Upper lobe of left lung (tissue), 6 donors: Measurements from ENCODE around the gene CCDC28B. TPM values are rescaled to one million over a fixed set of nuclear protein-coding genes. Genes with fewer than 3 reads are reported as not detected.
A peak's percentile ranks its signal among the peaks of the same experiment; 100 is the strongest.

Experiments
- ATAC-seq, 2 donors: fragments of 200-7000 bp; cut with Tn5 transposase; one replicate each; pipeline ENCODE4 v1.9.1; 2022; ENCODE audit warnings: mild to moderate bottlenecking in 2 of 2, moderate library complexity in 2 of 2; ENCODE audit not compliant: low FRiP score in 2 of 2
- DNase-seq, 2 donors: peaks; one replicate each; pipeline ENCODE4 v3.0.0-alpha.2; 2019 to 2020
- H3K27ac ChIP-seq, 4 donors: fragments of 200-600 bp; sonication (generic); one replicate each; pipeline ENCODE4 v1.5.1; 2016 to 2019
- H3K27me3 ChIP-seq, 4 donors: fragments of 200-600 bp; sonication (generic); one replicate each; pipeline ENCODE4 v1.5.1; 2017 to 2019
- H3K36me3 ChIP-seq, 4 donors: fragments of 200-600 bp; sonication (generic); one replicate each; pipeline ENCODE4 v1.5.1; 2016 to 2019
- H3K4me1 ChIP-seq, 4 donors: fragments of 200-600 bp; sonication (generic); one replicate each; pipeline ENCODE4 v1.5.1; 2018 to 2019
- H3K4me3 ChIP-seq, 4 donors: fragments of 200-600 bp; sonication (generic); one replicate each; pipeline ENCODE4 v1.5.1; 2017 to 2019; ENCODE audit warnings: mild to moderate bottlenecking in 2 of 4, moderate library complexity in 1 of 4
- H3K9me3 ChIP-seq, 4 donors: fragments of 200-600 bp; sonication (generic); one replicate each; pipeline ENCODE4 v1.5.1; 2018 to 2019
- EP300 ChIP-seq, 4 donors: sonication (generic); formaldehyde crosslinking; IDR thresholded peaks; one replicate each; pipeline ENCODE4 v1.5.1; 2017; ENCODE audit warnings: antibody characterized with exemption in 4 of 4, control low read depth in 2 of 4
- POLR2A ChIP-seq, 4 donors: fragments of 450-650 bp; IDR thresholded peaks; one replicate each; pipeline ENCODE4 v1.5.1; 2016 to 2017; ENCODE audit warnings: antibody characterized with exemption in 4 of 4, mild to moderate bottlenecking in 2 of 4
- POLR2AphosphoS5 ChIP-seq, 2 donors: sonication (generic); formaldehyde crosslinking; IDR thresholded peaks; one replicate each; pipeline ENCODE4 v1.5.1; 2017; ENCODE audit warnings: antibody characterized with exemption in 2 of 2
- WGBS, 2 donors: methylation state at CpG; one replicate each; pipeline ENCODE4 v1.1.5; 2017 to 2018; 5-methylcytosine and 5-hydroxymethylcytosine counted together
- total RNA-seq, 6 donors: library from RNA; depleted of rRNA in 4 of 6; stranded (reverse); fragments of >200 nt in 4 of 6; gene quantifications; one replicate each; pipeline versions ENCODE4 v1.1.0 to v1.2.1, GENCODE V29; 2016 to 2021
- TF ChIP-seq, protein P1 (sequence below), 6 experiments: fragments of 450-650 bp in 4 of 6; fragments of 200-600 bp in 2 of 6; sonication (generic) in 2 of 6; IDR thresholded peaks; one replicate each; pipeline ENCODE4 v1.5.1; 2016 to 2019; ENCODE audit warnings: antibody characterized with exemption in 6 of 6
- donor health status: DM: no; HTN: no; CAD: no; lungs with moderate emphysema.
- donor health status: DM: no; HTN: yes; CAD: no; lungs with severe emphysema.

Gene CCDC28B
- total RNA-seq, 6 donors from 2014 or later, result 0.98 to 4.2 (median 3.2) TPM

DNA sequence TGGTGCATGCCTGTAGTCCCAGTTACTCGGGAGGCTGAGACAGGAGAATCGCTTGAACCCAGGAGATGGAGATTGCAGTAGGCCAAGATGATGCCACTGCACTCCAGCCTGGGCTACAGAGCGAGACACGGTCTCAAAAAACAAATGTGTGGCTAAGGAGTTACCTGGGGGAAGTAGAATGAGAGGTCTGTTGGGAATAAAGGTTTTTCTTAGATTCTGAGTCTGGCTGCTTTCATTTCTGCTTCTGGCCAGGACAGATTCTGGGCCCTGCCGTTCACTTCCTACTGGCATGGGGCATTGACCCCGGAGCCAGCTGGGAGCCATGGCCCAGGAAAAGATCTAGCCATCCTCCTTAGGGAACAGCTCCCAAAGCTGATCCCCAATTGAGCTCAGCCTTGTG lies 8.1 kb downstream of the CCDC28B start:
- 82 to 86% methylated on average over 6 of the region's 6 CpGs for WGBS, 2 donors
- Histone ChIP-seq H3K27ac (no peak overlapping the region), H3K4me1 (peaks cover 9 to 20% (median 14%) of the 10 kb centered on the region in 4 donors), H3K9me3 (no peaks in the 10 kb centered on the region), H3K36me3 (no peaks in the 10 kb centered on the region), H3K27me3 (no peaks in the 10 kb centered on the region), H3K4me3 (no peak overlapping the region)
- no peak for DNase-seq
- TF ChIP-seq, protein P1, sequence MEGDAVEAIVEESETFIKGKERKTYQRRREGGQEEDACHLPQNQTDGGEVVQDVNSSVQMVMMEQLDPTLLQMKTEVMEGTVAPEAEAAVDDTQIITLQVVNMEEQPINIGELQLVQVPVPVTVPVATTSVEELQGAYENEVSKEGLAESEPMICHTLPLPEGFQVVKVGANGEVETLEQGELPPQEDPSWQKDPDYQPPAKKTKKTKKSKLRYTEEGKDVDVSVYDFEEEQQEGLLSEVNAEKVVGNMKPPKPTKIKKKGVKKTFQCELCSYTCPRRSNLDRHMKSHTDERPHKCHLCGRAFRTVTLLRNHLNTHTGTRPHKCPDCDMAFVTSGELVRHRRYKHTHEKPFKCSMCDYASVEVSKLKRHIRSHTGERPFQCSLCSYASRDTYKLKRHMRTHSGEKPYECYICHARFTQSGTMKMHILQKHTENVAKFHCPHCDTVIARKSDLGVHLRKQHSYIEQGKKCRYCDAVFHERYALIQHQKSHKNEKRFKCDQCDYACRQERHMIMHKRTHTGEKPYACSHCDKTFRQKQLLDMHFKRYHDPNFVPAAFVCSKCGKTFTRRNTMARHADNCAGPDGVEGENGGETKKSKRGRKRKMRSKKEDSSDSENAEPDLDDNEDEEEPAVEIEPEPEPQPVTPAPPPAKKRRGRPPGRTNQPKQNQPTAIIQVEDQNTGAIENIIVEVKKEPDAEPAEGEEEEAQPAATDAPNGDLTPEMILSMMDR (IDR thresholded peaks at IDR 0.05), result no peak
- TF ChIP-seq POLR2A (IDR thresholded peaks at IDR 0.05) (no peak), EP300 (IDR thresholded peaks at IDR 0.05) (no peak), POLR2AphosphoS5 (IDR thresholded peaks at IDR 0.05) (no peak)
- no peak for ATAC-seq

DNA sequence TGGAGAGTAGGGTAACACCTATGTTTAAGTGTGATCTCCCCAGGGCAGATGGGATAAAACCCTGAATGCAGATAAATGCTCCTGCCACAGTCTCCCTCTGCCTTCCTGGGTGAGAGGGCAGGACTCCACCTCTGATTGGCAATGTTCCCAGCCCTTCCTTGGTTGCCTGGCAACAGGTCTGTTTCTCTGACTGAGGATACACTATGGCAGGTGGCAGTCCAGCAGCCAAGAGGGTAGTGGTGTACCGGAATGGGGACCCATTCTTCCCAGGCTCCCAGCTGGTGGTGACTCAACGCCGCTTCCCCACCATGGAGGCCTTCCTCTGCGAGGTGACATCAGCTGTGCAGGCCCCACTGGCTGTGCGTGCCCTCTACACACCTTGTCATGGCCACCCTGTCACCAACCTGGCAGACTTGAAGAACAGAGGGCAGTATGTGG lies 8.5 kb downstream of the CCDC28B start, which contains the start of gene DCDC2B:
Gene DCDC2B, plus strand, starts transcription at position 199 of the 438 bp plus-strand sequence. Its CDS starts 5 bp downstream, at position 204.
- WGBS, 2 donors, result 89 to 100% methylated on average over 1 to 5 of the region's 5 CpGs
- peaks cover 0 to 3% (median 0%) of the 10 kb centered on the region in 4 donors for H3K36me3 ChIP-seq
- H3K27ac ChIP-seq, result no peak within 1 kb of the TSS
- TF ChIP-seq POLR2A (IDR thresholded peaks at IDR 0.05), result peak in 1 of 4 donors; percentile 15
- no peak for TF ChIP-seq EP300 (IDR thresholded peaks at IDR 0.05)
- TF ChIP-seq POLR2AphosphoS5 (IDR thresholded peaks at IDR 0.05), result no peak
- DNase-seq (peak in 1 of 2 donors; percentile 56), ATAC-seq (no peak)
- peaks cover 9 to 20% (median 14%) of the 10 kb centered on the region in 4 donors for H3K4me1 ChIP-seq
- H3K4me3 ChIP-seq, result no peak within 1 kb of the TSS
- H3K27me3 ChIP-seq, result no peaks in the 10 kb centered on the region
- no peaks in the 10 kb centered on the region for H3K9me3 ChIP-seq

DNA sequence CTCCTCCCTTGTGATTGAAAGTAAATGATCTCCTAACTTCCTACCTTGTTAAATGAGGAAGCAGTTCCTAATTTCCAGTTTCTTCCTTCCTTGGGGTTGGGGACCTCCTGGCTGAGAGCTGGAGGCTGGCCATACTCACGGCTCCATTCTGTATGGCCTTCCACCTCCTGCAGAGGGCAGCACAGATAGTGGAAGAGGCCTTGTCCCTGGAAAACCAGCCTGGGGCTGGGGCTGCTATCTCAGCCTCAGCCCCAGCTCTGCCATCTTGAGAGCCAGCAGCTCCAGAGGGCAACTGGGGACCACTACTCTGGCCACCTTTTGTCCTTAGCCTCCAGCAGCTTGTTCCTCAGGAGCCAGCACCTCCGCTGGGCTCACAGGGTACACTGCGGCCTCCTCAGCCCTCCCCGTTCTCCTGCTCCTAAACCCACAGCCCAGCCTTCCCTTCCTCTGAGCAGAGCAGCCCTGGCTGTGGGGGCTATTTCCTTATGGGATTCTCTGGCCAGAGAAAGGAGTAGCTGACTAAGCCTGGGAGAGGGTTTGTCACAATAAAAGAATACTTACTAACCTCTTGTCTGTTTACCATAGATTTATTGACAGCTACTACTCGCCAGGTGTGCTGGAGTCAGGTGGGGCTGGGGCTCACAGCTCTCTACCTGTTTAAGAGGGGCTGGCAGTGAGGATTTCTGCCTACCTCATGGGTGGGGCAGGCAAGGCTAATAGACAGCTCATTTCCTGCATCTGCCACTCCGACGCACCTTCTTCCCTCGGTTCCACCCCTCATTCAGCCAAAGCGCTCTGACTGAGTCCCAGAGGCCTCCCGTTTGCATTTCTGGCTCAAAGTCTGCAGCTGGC lies 15.5 kb downstream of the CCDC28B start:
- DNase-seq (peak in 1 of 2 donors; percentile 48), ATAC-seq (peak; percentile 81 to 82)

DNA sequence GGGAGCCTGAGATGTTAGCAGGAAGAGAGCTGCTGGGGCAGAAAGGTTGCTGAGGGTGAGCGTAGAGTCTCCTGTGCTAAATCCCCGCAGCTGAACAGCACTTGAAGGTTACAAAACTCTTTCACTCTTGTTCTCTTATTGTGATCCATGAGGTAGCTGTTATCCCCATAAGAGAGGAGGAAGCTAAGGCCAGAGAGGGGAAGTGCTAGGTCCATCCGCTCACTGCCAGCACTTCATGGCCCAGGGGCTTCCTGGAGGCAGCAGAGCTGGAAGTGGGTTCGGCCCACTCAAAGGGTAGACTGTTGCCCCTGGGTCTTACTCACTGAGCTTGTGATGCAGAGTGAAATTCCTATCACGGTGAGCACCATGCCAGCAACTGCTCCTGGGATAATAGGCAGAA lies 16.2 kb downstream of the CCDC28B start:
- no peak for TF ChIP-seq EP300 (IDR thresholded peaks at IDR 0.05)
- TF ChIP-seq, protein P1 (IDR thresholded peaks at IDR 0.05), result no peak
- Histone ChIP-seq H3K9me3 (no peaks in the 10 kb centered on the region), H3K27ac (no peak overlapping the region), H3K36me3 (peaks cover 6 to 44% (median 24%) of the 10 kb centered on the region in 4 donors), H3K4me1 (peaks cover 8 to 21% (median 12%) of the 10 kb centered on the region in 4 donors), H3K4me3 (no peak overlapping the region), H3K27me3 (no peaks in the 10 kb centered on the region)
- 74 to 95% methylated on average over 4 to 5 of the region's 5 CpGs for WGBS, 2 donors
- ATAC-seq, result no peak
- no peak for DNase-seq

More for the DNA sequence above, 15.5 kb downstream of the CCDC28B start:
- TF ChIP-seq EP300 (IDR thresholded peaks at IDR 0.05), result no peak
- TF ChIP-seq, protein P1 (IDR thresholded peaks at IDR 0.05), result peak; percentile 65 to 78 (median 72)
- no peaks in the 10 kb centered on the region for H3K9me3 ChIP-seq
- H3K4me3 ChIP-seq, result no peak overlapping the region
- H3K4me1 ChIP-seq, result peaks cover 2 to 14% (median 5%) of the 10 kb centered on the region in 4 donors
- H3K36me3 ChIP-seq, result peaks cover 6 to 44% (median 24%) of the 10 kb centered on the region in 4 donors
- peak overlapping the region in 1 of 4 donors; percentile 15 for H3K27ac ChIP-seq
- WGBS, 2 donors, result 73 to 93% methylated on average over 7 to 9 of the region's 10 CpGs
- no peaks in the 10 kb centered on the region for H3K27me3 ChIP-seq

DNA sequence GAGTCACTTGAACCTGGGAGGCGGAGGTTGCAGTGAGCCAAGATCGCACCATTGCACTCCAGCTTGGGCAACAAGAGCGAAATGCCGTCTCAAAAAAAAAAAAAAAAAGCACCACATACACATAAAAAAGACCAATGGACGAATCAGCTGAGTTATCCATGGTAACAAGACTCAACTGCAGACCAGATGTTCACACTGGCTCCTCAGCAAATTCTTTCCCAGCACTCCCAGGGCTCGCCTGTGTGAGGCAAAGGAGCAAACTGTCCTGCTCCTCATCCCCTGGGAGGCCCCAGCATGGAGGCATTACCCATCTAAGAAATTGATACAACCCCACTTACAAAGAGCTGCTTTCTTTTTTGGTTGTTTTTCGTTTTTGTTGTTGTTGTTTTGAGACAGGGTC lies 18.6 kb downstream of the CCDC28B start:
- DNase-seq (no peak), ATAC-seq (no peak)
- H3K4me1 ChIP-seq, result peaks cover 19 to 38% (median 27%) of the 10 kb centered on the region in 4 donors
- H3K27ac ChIP-seq, result no peak overlapping the region
- no peaks in the 10 kb centered on the region for H3K9me3 ChIP-seq
- no peak overlapping the region for H3K4me3 ChIP-seq
- H3K36me3 ChIP-seq, result peaks cover 6 to 45% (median 26%) of the 10 kb centered on the region in 4 donors
- no peaks in the 10 kb centered on the region for H3K27me3 ChIP-seq
- WGBS, 2 donors, result 83 to 85% methylated on average over 7 of the region's 7 CpGs
- TF ChIP-seq POLR2A (IDR thresholded peaks at IDR 0.05) (no peak), EP300 (IDR thresholded peaks at IDR 0.05) (no peak), POLR2AphosphoS5 (IDR thresholded peaks at IDR 0.05) (no peak)
- TF ChIP-seq, protein P1 (IDR thresholded peaks at IDR 0.05), result no peak
